GM12892 (cell line): ENCODE measurements around the gene PIAS1.

Experiments
- POLR2A ChIP-seq: IDR thresholded peaks from 2 replicates; pipeline ENCODE4 v1.6.1; 2011; ENCODE audit warnings: low read depth, low read length, control low read depth
- TAF1 ChIP-seq: IDR thresholded peaks from 2 replicates; pipeline ENCODE4 v1.6.1; 2011; ENCODE audit warnings: low read depth, mild to moderate bottlenecking, control low read depth, low read length, borderline replicate concordance

DNA sequence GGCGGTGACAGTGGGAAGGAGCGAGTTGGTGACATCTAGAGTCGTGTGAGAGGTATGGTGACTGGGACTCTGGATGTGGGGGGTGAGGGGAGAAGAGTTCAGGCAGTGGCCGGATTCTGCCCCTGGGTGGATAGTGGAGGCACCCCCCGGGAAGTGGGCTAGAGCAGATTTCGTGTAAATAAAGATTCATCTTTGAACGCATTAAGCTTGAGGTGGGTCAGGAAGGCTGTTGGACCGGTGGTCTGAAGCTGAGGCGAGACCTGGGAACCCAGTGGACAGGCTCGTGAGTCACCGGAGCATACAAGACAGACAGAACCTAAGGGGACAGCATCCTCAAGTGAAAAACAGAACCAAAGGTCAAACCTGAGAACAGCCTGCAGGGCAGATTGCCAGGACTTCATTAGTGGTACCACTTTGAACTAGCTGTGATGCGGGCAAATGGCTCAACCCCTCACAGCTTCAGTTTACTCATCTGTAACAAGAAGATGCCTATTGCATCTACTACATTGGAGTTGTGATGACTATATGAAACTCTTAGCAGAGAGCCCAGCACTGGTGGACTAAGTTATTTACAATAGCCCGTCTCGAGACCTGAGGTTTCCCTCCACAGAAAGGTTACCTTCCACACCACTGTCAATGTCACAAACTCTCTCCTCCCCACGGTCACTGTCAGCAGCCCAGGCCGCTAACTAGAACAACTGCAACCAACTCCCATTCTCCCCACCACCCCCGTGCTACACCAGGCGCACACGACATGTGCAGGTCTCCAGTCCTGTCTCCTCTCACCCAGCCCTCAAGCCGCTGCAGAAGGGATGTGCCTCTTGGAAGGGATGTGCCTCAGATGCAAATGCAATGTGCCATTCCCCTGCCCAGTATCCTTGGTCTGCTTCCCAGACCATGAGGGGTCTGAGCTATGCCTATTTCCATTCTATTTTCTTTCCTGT is 176.3 kb downstream of the PIAS1 start:
- TF ChIP-seq POLR2A (no peak), TAF1 (no peak)
